Stimulated activated CD4-positive, alpha-beta T cell treated with anti-CD3 and anti-CD28 coated beads, Interleukin-4, amount 100 ng/mL, for 1 hour (primary cell): ENCODE data around the gene FAM193A.
"Not testable (repeated sequence)": the region's sequence is repeated elsewhere in the genome, so short reads cannot be mapped to it uniquely, and the experiment has no call there.

Source experiments
- DNase-seq: peaks from one replicate; pipeline ENCODE4 v3.0.0-alpha.2; 2020

Gene FAM193A

DNA sequence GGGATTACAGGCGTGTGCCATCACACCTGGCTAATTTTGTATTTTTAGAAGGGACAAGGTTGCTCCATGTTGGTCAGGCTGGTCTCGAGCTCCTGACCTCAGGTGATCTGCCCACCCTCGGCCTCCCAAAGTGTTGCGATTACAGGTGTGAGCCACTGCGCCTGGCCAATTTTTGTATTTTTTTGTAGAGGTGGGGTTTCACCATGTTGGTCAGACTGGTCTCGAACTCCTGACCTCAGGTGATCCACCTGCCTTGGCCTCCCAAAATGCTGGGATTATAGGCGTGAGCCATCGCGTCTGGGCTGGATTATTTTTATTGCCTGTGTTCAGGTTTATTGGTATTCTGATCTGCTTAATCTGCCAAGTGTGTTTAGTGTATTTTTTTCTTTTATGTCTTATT, 82.3 kb downstream of the FAM193A start:
- not testable (repeated sequence) for DNase-seq

- DNase-seq: no peak
Observed at GRCh38 chr4:2619459-2619858, 83.0 kb downstream of the FAM193A start.

DNA sequence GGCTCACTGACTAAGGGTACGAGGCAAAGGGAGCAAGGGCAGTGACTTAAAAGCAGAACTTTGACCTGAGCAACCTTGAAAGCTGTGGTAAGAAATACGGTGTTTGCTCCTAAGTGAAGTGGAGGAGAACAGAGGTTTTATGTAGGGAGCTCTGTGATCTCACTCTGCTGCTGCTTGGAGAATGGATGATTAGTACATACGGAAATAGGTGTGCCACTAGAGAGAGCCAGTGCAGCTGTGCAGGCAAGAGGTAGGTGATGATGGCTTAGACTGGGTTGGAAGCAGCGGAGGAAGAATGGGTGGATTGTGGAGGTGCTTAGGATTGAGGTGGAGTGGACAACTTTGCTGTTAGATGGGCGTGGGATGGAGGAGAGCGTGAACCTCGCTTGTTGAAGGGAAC, 85.0 kb downstream of the FAM193A start:
- no peak for DNase-seq

- no peak for DNase-seq
Observed at GRCh38 chr4:2623442-2623841, 87.0 kb downstream of the FAM193A start.

DNA sequence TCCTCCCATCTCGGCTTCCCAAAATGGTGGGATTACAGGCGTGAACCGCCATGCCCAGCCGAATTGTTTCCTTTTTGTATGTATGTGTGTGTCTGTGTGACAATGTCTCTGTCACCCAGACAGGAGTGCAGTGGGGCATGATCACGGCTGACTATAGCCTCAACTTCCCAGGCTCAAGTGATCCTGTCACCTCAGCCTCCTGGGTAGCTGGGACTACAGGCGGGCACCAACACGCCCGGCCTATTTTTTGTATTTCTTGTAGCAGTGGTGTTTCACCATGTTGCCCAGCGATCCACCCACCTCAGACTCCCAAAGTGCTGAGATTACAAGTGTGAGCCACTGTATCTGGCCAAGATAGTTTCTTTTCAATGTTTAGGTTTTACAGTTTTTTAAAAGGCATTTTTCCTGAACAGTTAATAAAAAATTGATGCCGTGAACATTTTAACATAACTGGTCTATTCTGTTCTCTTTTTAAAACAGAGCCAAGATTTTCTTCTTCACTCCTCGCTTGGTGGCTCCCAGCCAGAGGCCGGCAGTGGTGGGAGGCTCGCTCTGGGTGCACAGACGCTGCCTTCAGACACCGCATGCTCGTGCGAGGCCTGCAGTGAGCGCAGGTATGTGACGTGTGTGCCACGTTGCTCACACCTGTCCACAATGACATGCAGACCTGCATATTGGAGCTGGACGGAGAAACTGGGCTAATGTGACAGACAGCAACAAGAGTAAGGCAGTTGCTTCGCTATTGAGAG, 88.5 kb downstream of the FAM193A start:
- DNase-seq: no peak

- DNase-seq: no peak
Observed at GRCh38 chr4:2626231-2626630, 89.8 kb downstream of the FAM193A start.

GRCh38 chr4:2630556-2631273, 94.3 kb downstream of the FAM193A start:
- no peak for DNase-seq

- DNase-seq: no peak
Observed at GRCh38 chr4:2634014-2634413, 97.6 kb downstream of the FAM193A start.

- no peak for DNase-seq
Observed at GRCh38 chr4:2636331-2636730, 99.9 kb downstream of the FAM193A start.

DNA sequence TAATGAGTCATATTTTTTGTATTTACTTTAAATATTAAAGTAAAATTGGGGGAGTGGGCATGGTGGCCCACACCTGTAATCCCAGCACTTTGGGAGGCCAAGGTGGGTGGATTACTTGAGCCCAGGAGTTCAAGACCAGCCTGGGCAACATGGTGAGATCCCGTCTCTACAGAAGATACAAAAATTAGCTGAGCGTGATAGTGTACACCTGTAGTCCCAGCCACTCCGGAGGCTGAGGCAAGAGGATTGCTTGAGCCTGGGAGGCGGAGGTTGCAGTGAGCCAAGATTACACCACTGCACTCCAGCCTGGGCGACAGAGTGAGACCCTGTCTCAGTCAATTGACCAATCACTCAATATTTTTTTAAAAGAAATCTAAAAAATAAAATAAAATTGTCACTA, 100.5 kb downstream of the FAM193A start:
- not testable (repeated sequence) for DNase-seq

DNA sequence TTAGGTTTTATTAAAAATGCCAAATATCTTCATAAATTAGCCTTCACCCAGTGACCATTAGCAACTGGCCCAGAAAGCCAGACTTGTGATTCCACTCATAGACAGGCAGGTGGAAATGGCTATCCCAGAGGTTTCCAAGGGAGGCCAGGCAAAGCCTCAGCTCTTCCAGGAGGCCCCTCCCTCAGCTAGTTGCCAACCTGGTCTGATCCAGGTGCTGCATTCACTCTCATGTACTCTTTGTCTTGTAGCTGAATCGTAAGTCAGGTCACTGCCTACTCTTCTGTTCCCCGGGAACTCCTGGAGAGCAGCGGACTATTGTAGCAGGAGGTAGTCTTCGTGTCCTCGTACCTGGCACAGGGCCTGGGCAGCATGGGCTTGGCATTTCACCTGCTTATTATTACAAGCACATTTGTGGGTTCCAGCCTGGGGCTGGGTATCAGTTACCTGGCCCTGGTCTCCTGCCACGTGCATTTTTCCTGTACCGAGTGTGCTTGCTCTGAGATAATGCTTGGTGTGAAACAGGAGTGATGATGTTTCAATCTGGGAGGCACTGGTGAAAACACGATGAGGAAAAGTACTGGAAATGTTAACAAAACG, 101.6 kb downstream of the FAM193A start:
- no peak for DNase-seq

- DNase-seq: no peak
Observed at GRCh38 chr4:2638730-2639129, 102.3 kb downstream of the FAM193A start.

DNA sequence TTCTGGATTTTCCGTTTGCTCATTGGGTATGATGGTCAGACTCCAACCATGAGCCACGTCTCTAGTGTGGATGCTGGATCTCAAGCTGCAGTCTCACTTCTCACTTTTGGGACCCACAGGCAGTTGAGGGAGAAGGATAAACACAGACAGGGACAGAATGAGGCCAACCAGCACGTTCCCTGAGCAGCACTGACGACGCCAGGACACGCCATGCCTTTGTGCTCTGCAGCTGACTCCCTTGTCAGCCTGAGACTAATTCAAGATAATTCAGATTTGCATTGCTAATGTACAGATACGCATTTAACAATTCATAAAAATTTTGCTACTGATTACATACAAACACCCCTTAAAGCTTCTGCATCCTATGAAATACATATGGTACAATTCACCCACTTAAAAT, 106.5 kb downstream of the FAM193A start:
- no peak for DNase-seq

DNA sequence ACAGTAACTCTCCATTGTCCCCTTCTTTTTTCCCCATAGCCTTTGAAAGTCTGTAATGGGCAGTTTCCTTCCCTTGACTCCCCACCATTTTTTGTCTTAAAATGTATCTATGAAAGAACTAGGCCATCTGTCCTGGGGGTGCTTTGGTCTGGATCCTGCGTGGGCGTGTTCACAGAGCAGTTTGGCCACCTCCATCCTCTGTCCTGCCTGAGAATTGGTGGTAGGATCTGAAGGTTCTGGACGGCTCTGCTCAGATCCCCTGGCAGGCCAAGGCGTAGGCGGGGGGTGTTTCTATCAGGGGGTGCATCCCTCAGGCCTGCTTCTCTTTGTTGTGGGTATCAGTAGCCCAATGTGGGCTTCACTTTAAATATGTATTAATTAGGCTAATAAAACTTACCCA, 107.1 kb downstream of the FAM193A start:
- DNase-seq: no peak

DNA sequence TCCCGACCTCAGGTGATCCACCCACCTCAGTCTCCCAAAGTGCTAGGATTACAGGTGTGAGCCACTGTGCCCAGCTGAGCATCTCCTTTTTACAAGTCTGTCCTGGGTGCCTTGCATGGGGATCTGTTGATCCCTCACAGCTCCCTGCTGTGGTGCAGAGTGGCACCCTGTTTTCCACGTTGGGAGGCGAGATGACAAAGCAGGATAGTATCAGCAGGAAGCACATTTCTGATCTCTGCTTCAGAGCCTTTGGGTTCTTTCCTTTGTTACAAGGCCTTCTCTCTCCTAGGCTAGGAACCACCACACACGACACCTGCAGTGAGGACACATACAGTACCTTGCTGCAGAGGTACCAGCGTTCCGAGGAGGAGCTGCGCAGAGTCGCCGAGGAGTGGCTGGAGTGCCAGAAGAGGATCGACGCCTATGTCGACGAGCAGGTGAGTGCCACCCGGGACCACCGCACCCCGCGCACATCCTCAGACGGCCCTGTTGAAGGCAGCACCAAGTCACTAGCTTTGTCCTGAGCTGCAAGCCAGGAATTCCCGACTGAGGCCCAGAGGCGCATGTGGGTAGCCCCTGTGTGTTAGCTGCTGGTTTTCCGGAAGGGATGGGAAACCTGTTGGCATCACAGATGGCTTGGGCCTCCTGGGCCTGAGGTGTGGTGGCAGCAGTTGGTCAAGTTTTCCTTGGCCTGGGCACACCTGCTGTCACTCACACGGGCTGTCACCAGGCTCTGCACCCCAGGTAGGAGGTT, 110.1 kb downstream of the FAM193A start:
- DNase-seq: no peak

- DNase-seq: no peak
Observed at GRCh38 chr4:2647403-2648158, 111.1 kb downstream of the FAM193A start.

GRCh38 chr4:2648159-2648814, 111.8 kb downstream of the FAM193A start:
- DNase-seq: no peak

- no peak for DNase-seq
Observed at GRCh38 chr4:2649604-2650114, 113.2 kb downstream of the FAM193A start.

- no peak for DNase-seq
Observed at GRCh38 chr4:2650276-2650675, 113.8 kb downstream of the FAM193A start.

GRCh38 chr4:2651546-2651945, 115.1 kb downstream of the FAM193A start:
- DNase-seq: no peak

- DNase-seq: no peak
Observed at GRCh38 chr4:2651998-2652397, 115.6 kb downstream of the FAM193A start.
